CD4-positive, alpha-beta T cell treated with Interleukin-12 subunit alpha and Interleukin-12 subunit beta, for 1 hour (primary cell): ENCODE measurements around the gene MYLK4.

ENCODE experiments used
- DNase-seq: peaks from one replicate; pipeline ENCODE4 v3.0.0-alpha.2; 2020

The MYLK4 gene

GRCh38 chr6:2693231-2693630, 57.5 kb downstream of the MYLK4 start:
- DNase-seq, result no peak

DNA sequence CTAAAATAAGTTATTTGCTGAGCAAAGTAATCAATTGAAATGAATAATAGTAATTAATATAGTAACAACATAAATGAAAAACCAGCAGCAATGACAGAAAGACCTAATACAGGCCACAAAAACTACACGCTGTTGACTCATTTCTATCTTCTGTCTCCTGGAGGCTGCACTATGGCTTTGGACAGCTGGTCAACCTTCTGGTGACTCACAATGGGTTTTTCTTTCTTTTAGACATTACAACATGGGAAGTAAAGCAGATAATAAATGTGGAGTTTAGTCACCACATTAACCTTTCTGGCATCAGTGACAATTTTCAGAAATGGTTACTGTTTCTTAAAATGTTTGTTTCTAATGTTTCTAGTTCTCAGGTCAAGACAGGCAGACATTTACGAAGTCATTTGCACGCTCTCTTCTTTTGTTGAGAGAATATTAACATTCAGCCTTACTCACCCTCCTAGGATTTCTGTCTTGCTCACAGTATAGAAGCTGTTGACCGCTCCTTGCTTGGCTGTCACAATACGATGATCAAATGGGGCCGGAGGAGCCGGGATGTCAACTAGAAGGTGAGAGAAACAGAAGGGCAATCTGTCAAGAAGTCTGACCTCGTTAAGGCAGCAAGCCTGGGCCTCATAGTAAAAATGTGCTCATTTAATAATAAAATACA, 62.2 kb downstream of the MYLK4 start:
- no peak for DNase-seq

- DNase-seq, result no peak
Observed at GRCh38 chr6:2687456-2687855, 63.3 kb downstream of the MYLK4 start.

DNA sequence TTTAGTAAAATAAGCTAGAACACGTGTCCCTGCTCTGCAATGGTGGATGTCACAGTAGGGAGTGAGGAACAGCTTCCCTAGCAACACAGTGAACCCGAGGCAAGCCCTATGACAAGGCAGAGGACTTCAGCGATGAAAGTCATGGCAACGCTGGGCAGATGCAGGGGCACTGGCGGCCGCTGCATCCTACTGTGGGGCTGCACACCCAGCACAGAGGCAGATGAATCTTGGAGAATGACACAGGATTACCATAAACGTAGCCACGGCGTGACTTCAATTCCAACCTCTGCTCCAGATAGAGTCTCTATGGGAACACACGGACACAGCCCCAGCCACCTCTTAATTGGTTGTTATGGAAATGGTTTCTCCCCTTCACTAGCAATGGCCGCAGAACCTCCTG, 64.2 kb downstream of the MYLK4 start:
- DNase-seq, result no peak

DNA sequence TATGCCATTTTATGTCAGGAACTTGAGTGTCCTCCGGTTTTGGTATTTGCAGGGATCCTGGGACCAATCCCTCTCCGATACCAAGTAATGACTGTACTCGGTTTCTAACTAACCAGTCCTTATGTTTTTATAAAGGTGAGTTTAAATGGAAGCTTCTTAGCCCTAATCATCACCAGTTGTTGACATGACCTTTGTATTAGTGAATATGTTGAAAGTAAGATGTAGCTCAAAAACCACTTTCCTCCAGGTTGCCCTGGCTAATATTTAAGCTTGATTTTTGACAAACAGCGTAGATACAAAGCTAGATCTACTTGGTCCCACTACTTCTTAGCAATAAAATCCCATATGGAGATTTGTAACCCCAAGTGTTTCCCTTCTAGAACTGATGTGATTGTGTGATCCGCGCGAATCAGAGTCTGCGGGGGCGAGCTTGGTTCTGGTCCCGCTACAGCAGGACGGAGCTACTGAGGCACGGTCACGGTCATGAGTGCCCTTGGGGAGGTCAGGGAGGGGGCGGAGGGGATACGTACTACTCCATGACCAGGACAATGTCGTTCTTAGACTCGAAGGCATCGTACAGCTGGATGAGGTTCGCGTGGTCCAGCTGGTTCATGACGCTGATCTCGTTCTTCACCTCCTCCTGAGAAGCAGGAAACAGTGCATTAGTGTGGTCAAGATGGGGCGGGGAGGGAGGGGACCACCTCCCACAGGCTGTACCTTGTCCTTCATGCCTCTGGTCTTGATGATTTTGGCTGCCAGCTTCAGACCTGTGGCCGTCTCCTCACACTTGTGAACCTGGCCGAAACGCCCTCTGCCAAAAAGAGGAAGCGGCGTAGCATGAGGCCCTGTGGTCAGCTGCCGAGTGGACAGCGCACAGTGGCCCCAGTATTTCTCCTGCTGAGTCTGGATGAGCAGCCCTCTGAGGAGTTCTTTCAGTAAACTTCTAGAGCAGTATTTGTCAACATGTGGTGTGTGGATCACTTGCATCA, 65.7 kb downstream of the MYLK4 start:
- no peak for DNase-seq

GRCh38 chr6:2684103-2684749, 66.5 kb downstream of the MYLK4 start:
- no peak for DNase-seq

GRCh38 chr6:2680264-2680922, 70.3 kb downstream of the MYLK4 start:
- no peak for DNase-seq

GRCh38 chr6:2677080-2677593, 73.6 kb downstream of the MYLK4 start:
- no peak for DNase-seq

DNA sequence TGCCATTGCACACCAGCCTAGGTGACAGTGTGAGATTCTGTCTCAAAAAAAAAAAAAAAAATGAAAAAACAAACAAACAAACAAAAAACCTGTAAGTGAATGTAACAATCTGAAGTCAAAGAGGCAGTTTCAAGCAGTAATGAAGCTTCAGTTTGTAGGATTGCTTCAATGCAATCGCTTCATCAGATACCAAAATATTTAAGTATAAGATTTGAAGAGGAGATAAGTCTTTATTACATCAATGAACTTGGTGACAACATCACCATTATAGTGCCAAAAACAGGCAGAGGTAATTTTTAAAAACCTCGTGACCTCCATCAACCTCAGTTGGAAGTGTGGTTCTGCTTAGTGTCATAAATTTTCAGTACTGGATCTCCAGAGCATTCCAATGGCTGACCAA, 74.7 kb downstream of the MYLK4 start:
- no peak for DNase-seq

DNA sequence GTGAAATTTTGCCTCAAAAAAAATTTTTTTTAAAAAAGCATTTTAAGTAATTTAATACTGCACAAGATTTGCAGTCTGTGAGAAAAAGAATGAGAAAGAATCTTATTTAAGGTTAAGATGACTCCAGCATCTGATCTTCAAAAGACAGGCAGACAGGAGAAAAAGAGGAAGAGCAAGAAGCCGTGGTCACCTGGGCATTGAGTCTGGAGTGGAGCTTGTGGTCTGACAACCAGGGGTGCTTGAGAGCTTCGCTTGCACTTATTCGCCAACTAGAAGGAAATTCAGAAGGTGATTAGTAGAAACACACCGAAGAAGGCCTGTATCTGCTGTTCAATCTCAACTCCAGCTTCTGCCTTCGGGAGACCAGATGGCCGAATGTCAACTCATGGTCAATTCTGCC, 75.9 kb downstream of the MYLK4 start:
- no peak for DNase-seq

DNA sequence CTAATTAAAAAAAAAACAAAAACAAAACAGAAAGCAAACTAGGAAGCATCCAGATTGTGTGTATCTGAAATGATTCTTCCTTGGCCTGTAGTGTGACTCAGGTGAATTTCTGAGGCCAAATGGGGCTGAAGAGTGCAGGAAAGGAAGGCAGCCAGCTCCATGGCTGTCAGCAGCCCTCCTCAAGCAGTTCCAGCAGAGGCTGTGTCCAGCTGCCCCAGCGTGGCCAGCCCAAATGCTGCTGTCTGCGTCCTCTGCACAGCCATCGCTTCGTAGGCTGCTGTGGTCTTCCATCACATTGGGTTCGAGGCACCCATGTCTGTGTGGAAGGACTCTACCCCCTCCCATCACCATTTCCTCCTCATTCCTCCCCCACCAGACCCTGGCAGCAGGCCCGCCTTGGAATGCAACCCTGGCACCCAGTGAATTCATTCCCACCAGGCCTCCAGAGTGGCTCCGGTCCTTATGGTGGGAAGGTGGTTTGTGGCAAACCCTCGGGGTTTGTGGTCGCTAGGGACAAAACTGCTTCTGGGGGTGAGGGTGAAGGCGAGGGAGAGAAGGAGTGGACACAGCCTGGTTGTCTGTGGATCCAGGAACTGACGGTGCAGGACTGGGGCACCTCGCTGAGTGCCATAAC, 81.5 kb downstream of the MYLK4 start:
- DNase-seq, result no peak

DNA sequence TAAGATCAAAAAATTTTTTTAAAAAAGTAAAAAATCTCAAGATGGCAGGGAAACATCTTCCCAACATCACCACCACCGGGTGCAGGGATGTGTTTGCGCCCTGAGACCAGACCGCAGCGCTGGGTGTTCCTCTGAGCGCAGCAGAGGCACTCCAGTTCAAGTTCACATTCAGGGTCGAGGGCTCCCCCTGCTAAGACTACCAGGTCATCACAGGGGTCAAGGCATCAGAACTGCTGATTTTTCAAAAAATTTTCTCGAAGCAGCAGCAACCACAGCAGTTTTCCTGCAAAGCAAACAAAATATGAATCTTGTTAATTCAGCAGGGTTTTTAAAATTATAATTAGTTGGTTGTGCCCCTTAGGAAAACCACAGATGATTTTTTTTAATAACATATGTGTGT, 83.1 kb downstream of the MYLK4 start:
- DNase-seq, result no peak

GRCh38 chr6:2666906-2667575, 83.7 kb downstream of the MYLK4 start:
- DNase-seq, result no peak

GRCh38 chr6:2665146-2666070, 85.3 kb downstream of the MYLK4 start:
- no peak for DNase-seq

- no peak for DNase-seq
Observed at GRCh38 chr6:2663123-2663522, 87.6 kb downstream of the MYLK4 start.

DNA sequence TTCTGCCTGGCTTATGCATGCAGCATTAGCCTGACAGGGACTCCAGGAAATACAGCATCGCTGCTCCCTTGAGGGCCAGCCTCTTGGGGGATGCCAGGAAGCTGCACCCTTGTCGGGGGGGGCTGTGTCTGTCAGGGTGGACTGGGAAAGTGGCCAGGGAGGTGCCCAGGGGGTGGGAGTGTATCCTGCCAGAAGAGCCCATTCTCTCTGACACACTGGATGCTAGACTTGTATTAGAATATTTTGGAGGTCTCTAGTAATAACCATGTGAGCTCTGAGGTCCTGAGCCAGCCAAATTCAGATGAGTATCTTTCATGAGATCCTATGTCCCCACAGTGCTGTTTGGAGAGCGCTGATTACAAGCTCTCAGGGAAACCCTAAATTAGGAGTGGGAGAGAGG, 89.1 kb downstream of the MYLK4 start:
- DNase-seq, result no peak

- no peak for DNase-seq
Observed at GRCh38 chr6:2659882-2660281, 90.8 kb downstream of the MYLK4 start.

GRCh38 chr6:2659381-2659780, 91.3 kb downstream of the MYLK4 start:
- no peak for DNase-seq

DNA sequence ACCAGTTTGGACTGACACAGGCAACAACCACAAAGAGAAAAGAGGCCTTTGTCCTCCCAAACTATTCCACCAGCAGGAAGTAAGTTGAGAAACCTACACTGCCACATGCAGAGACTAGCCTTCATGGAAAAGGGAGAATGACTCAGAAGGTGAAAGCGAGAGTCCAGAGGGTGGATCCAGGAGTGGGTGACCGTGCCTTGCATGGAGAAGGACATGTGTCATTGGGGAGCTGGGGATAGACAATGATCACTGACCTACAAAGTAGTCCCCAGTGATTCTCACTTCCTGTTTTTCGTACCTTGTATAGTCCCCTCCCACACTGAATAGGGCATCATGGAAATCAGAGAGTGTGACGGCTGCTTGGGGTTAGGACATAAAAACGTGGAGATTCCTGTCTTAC, 91.9 kb downstream of the MYLK4 start:
- DNase-seq, result no peak

DNA sequence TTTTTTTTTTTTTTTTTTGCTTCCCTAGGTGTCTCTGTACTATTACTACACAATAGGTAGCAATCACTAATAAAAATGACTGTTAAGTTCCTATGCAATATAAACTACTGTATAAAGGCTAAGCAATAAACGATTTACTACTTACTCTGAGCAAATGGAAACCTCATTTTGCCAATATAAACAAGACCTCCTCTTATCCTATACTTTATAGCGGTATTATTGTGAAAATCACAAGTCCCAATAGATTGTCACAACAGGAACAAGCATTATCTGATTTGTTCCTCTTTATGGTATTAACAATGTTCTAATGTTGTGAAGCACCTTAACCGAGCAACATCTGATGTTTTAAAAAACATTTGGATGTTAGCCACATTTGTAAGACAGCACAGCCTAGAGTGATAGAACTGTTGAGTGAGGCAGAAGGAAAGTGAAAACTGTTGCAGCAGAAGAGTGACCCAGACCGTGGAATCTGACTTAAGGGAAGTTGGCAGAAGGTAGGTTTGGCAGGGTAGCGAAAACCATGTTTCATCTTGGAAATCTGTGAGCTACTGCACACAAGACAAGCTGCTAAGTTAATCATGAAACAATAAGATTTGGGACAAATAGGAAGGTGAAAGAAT, 94.2 kb downstream of the MYLK4 start:
- no peak for DNase-seq
